OCI-M1 (cell line): ENCODE data around the gene PPM1F.
"Not testable (repeated sequence)": the region's sequence is repeated elsewhere in the genome, so short reads cannot be mapped to it uniquely, and the experiment has no call there.

Source experiments
- DNase-seq: peaks from one replicate; lab custom pipeline; 2025; lab: John Stamatoyannopoulos, UW

PPM1F gene

DNA sequence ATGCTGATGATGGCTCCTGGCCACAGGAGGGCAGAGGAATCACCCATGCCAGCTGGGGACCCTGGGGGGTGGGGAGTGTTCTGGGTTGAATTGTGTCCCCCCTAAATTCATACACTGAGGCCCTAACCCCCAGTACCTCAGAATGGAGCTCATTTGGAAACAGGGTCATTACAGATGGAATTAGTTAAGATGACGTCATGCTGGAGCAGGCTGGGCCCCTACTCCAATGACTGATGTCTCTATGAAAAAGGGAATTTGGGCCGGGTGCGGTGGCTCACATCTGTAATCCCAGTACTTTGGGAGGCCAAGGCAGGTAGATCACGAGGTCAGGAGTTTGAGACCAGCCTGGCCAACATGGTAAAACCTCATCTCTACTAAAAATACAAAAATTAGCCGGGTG lies 12.7 kb downstream of the PPM1F start:
- DNase-seq = not testable (repeated sequence)

DNA sequence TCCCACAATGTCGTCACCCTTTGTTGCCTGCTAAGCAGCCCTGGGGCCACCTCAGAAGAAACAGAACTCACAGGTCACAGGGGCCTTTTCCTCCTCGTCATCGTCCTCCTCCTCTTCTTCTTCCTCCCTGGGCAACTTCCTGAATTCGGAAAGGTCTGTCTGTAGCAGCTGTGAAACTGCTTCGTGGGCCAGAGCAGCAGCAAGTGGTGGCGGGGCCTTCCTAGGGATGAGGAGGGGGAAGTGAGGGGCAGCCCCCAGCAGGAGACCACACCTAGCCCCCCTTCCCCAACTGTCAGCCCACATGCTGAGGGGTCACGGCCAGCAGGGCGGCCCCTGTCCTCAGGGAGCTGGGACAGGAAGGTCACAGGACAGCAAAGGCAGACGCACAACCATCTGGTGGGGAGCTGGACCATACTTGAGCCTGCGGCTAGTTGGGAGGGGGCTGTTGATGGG lies 13.2 kb downstream of the PPM1F start:
- DNase-seq = no peak

DNA sequence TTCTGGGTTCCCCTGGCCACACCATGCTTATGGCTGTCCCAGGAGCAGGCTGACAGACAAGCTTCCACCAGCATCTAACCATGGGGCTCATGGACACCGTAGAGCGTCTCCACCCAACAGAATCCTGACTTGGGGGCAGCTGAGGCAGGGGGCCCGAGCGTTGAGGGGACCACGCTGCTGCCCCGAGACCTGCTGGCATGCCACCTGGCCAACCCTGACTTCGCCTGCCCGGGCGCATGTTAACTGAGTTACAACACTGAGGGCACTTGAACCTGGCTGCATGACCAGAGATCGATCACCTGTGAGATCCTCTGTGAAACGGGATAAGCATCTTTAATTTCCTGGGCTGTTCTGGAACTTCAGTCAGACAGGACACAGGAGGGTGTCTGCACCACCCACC lies 13.7 kb downstream of the PPM1F start:
- no peak for DNase-seq

DNA sequence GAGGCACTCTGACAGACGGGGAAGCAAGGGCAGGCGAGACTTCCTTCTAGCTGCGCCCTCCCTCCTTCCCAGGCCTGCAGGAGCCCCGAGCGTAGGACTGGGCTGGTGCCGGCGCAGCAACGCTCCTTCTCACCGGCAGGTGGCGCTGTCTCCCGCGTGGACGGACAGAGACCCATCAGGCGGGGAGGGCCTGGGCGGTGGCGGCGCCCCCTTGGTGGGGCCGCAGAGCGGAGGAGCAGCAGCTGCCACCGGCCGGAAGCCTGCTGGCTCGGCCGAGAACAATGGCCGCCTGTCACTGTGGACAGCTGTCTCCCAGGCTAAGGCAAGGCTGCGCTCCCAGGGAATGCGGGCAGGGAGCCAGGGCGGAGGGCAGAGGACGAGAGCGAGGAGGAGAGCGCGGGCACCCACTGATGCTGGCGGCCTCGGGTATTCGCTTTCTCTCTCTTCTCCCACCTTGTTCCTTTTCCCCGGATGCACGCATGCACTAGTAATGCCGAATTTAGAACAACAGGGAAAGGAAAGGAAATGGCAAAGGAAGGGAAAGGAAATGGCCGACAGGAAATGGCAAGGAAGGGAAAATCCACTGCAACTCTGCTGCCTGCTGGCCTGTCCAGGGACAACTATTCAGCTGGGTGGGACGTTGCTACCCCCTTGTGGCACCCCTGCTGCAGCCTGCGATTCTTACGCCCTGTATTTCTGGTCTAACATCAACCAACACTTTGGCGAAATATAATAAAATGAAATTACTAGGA lies 14.4 kb downstream of the PPM1F start:
- DNase-seq = peak; percentile 99

DNA sequence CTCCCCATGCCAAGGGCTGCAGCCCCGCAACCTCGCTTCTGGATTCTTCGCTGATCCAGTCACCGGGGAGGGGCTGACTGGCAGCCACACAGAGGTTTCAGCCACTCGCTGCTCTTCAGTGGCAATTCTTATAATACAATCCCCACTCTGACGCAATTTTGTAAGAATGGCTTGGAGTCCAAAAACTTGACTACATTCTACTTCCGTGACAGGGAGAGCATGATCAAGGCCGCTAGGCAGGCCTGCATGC lies 14.9 kb downstream of the PPM1F start:
- no peak for DNase-seq

DNA sequence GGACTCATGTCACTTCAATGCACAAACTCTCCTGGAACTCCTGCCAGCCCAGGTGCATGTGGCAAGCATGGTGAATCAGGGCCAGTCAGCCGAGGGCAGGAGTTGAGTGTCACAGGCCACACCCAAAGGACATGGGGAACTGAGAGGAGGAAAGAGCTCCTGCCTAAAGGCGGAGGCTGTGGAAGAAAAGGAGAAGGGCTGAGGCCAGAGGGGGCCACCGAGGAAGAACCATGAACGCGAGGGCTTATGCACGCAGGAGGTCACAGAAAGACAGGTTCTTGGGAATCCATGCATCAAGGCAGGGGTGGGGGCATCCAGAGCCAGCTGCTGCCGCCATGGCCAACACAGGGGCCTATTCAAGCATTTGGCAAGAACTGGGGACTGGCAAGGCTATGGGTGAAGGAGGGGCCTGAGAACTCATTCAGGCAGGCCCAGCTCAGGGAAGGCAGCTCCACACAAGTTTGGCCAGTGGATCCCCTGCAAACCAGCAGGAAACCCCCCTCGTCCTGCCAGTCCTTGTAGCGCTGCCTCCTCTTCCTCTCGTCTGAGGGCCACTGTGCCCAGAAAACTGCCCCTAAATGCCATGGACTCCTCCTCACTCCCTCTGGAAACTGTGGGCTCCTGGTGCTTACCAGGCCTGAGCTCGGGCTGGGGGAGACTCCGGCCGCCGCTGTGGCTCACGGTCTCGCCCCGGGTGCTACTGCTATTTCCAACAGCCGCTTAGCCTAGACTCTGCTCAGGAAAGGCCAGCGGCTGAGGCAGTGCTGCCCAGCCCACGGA lies 15.4 kb downstream of the PPM1F start:
- DNase-seq = no peak

DNA sequence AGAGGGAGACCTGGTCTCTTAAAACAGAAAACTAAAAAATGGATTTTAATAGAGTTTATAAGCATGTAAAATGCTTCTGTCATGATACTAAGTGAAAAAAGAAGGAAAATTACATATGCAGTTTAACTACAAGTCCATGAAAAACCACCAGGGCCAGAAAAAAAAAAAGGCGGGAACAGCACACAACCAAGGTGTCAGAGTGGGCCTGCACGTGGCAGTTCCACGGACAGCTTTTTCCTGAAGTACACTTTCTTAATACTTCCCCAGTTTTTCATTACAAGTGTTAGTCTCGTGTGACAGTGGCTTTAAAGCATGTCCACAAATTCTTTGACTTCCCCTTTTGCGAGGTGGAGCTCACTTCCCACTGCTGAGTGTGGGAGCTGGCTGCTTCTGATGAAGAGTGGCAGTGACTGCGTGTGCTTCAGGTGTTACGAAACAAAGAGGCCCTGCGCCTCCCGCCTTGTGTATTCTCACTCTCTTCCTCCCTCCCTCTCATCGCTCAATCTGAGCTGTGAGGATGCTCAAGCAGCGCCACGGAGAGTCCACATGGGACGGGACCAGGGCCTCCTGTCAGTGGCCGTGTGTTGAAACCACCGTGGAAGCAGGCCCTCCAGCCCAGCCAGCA lies 16.4 kb downstream of the PPM1F start:
- DNase-seq = peak; percentile 70

DNA sequence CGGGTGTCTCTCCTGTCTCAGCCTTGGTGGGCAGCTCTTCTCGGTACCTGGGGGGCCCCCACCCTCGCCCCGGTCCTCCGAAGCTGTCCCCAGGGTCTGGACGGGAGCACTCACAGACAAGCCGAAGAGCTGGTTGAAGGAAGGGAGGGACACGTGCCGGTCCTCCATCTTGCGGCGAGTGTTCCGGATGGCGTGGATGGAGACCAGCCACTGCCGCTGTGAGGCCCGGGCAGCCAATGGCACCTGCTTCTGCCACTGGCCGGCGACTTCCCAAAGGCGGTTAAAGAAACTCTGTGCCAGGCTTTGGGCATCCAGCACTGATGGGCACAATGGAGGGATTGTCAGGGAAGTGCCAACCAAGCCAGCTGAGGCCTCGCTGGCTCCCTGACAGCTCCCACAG lies 18.7 kb downstream of the PPM1F start:
- no peak for DNase-seq

DNA sequence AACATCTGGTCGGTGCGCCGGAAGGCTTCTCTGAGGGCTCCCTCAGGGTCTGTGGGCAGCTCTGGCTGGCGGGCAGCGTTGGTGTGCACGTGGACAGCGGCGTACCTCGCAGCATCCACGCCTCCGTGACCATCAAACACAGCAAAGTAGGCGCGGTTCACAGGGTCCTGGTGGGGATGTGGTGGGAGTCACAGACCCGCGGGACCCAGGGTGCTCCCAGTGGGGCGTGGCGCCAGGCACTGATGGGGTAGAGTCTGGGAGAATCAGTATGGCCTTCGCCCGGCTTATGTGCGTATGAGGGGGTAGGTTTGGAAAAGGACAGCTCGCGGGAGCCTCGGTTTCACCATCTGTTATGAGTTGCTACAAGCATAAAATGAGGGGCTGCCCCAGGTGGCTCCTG lies 19.2 kb downstream of the PPM1F start:
- DNase-seq = no peak

DNA sequence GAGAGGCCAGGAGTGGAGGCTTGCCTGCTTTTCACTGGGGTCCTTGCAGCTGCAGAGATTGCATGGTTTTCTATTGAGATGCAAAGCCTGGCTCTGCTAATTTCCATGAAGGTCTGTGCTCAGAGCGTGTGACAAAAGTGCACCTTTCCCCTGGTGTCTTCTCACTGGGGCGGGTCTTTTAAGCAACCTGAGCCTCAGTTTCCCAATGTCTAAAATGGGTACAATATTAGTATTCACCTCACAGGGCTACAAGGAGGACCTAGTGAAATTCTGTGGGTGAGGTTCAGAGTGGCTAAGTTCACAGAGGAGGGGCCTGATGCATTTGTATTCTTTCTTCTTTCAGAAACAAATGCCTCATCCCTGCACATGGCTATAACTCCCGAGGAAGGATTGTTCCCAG lies 20.3 kb downstream of the PPM1F start:
- DNase-seq = no peak

DNA sequence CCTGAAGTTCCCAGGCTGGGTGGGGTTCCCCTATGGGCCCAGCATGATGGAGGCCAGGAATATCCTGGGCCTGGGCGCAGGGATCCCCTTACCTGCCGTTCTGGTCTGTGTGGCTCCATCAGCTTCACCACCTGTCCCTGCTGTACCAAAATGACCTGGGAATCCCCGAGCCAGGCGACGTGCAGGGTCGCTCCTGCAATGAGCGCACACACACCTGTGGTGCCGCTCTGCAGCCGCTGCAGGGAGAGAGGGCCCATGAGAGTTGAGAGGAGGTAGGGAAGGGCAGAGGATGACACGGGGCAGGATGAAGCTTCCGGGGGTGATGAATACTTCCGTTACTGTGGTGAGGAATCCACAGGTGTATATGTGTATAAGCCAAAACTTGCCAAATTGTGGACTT lies 21.6 kb downstream of the PPM1F start:
- no peak for DNase-seq

DNA sequence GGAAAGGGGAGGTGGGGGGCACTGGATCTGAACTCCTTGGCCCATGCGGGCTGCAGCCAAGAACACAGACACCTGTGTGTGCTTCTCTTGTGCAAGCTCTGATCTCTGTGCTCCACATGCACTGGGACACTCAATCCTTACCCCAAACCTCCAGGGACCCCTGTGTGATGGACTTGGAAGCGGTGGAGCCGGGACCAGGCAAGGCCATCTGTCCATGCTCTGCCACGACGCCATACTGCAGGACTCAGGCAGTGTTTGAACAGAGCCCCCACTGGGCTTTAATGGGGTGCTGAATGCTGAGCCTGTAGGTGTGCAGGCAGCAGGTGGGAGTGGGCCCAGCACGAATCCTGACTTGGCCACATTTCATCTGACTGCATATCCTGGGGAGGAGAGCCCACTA lies 23.4 kb downstream of the PPM1F start:
- no peak for DNase-seq

DNA sequence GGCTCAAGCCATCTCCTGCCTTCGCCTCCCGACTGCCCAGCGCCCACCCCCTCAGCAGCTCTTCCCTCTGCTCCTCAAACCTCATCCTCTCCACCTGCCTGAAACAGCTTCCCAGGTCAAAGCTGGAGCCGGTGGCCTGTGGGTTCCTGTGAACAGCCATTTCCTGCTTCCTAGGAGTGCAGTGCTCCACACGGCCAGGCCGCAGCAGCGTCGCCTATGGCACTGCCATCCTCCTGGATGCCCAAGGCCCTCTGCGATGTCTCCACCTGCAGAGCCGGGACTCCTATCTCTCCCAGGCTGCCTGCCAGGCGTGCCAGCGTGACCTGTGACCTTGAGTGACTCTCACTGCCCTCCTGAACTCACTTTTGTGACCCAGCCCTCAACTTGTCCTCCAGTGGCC lies 24.6 kb downstream of the PPM1F start:
- DNase-seq = no peak

DNA sequence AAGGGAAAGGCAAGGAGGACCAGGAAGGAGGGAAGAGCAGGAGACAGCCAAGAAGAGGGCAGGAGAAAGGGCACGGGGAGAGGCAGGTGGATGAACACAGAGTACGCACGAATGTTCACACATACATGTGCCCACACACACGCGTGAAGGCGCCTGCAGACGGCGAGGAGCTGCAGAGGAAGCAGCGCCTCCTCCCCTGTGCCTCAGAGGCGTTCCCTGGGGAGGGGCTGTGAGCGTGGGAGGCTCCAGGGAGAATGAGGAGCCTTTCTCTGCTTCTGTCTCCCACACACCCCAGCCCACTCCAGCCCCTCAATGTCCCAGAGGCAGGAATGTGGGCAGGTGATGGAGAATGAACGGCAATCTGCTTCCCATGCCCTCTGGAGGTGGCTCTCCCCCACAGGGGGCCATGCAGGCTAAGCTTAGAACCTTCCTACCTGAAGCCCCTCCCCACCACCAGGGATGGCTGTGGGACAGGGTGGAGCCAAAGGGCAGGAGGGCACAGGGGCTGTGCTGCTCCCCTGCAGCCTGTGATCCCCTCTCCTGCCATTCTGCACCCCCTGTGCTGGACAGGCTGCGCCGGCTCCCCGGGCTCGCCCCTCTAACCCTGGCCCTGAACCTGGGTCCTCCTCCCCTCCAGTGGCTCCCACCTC lies 25.3 kb downstream of the PPM1F start:
- no peak for DNase-seq

DNA sequence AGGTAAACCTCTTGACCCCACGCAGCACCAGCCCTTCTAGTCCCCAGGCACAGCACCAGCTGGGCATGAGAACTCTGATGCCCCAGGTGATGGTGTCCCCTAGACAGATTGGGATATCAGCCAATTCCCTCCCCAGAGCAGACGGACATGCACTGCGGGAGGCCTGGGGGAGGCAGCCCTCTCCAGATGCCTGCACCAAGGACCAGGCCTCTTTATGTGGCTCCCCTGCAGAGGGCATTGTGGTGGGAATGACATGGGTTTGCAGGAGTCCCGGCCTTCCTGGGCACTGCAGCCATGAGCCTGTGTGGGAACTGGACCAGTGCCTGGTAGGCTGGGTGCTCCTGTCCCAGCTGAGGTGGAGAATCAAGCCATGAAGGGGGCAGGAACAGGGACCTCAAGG lies 25.9 kb downstream of the PPM1F start:
- no peak for DNase-seq

DNA sequence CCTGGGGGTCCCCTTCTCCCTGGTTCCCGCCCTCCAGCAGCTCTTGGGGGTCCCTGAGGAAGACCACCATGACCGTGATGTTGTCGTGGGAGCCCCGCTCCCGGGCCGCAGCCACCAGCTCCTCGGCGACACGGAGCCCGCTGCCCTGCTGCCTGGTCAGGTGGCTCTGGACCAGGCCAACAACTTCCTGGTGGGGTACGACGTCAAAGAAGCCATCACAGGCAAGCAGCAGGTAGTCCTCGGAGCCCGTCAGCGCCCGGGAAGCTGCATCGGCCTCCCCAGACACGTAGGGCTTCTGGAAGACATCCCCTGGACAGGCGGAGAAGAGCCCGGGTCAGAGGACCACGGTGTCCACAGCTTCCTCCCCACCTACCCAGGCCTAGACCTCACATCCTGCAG lies 29.5 kb downstream of the PPM1F start:
- DNase-seq = no peak

DNA sequence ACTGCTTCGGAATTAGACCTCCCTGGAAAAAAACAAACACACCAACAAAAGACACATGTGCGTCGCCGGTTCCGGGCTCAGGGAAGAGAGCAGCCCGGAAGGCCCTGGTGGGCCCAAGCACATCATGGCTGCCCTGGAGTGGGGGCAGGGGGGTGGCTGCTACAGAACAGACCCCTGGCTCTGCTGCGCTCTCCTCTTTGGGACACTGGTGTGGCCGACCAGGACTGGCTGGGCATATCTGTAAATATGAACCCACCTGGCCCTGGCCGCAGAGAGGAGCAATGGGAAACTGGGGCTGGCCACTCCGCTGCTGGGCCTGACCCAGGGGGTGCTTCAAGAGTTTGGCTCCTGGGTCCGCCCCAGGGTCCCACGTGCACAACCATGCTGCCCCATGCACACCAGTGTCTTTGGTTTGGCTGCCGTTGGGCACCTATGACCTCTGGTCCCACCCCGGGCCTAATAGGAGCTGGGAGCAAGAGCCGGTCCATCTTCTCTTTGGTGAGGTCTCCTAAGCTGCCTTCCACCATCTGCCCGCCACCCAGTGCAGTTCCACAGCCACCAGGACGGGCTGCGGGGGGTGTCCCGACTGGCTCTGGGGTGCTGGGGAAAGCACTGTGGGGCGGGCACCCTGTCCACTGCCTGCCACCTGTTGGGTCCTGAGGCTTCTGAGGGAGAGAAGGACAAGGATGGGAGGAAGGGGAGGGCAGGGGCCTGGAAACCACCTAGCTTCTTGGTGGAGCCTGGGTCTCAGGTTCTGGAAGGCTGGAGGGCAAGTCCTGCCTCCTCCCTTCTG lies 30.1 kb downstream of the PPM1F start:
- DNase-seq = no peak

DNA sequence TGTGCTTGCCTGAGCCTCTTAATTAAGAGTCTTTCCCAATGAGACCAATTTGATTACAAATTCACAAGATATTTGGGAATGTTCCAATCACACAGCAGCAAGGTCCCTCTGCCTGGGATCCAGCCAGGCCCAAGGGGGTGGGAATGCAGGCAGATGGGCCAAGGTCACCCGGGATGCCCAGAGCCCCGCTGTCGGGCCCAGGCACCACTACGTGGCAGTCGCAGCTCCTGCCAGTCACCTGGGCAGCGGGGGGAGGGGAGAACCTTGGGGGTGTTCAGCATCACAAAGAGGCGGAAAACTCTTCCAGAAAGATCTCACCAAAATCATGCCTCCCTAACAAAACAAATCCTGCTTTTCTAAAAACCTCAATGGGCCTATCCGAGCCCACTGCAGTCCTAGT lies 30.9 kb downstream of the PPM1F start:
- DNase-seq = no peak

DNA sequence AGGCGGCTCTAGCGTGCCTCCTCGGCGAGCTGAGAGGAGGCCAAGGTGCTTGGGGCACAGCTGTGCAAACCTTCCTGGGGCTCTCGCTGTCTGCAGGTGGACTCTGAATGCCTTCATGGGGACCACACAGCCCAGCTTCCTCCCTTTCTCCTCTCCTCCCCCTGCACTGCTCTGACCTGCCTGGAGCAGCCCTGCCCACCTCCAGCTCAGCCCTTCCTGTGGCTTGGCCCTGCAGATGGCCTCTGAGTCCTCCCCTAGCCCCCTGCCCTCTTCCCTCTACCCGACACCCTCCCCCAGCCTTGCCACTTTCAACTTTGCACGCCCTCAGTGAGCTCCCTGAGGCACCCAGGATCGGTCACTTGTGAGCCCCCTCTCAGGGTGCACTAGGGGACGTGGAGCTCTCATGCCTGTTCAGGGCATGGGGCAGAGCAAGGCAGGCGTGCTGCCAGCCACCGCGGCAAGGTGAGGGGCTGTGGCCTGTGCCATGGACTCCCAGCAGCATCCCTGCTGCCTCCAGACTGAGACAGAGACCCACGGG lies 31.4 kb downstream of the PPM1F start:
- no peak for DNase-seq

DNA sequence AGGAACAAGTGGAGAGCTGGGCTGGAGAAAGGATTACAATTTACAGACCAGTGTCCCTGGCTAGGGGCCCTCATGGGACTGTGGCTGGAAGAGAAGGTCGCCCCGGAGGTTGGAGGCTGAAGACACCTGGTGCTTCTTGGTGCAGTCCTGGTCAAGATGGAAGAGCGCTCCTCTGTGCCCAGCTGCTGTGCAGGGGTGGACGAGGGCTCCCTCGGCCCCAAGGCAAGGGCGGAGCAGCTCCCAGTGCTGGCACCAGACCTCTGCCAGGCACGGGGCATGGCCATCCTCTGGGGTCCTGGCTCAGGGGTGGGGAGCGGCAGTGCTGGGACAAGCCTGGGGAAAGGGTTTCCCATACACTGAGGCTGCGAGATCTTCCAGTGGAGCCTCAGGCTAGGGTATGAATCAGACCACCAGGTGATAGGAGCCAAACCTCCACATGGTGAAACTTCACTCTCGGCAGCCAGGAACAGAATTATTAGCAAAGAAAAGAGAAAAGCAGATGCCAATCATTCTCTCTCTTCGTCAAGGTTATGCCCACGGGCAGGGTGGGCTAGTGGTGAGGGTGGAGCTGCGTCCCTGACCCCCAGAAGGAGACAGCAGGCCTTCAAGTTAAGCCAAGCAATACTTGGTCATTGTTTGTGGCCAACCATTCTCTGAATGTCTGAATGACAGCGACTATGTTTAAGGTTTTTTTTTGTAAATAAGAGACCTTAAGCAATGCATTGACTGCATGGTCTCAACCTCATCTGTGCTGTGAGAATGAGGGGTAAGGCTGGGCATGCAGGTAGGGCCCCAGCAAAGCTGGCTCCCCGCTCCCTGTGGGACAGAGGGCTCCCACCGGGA lies 32.1 kb downstream of the PPM1F start:
- no peak for DNase-seq
